NCI-H146 treated with DMSO at 0.1 percent for 48 hours (cell line): ENCODE data around the gene OGFOD3.
A peak's percentile ranks its signal among the peaks of the same experiment; 100 is the strongest.
"Not testable (repeated sequence)": the region's sequence is repeated elsewhere in the genome, so short reads cannot be mapped to it uniquely, and the experiment has no call there.

ENCODE experiments used
- DNase-seq: peaks from one replicate; lab custom pipeline; 2025; ENCODE audit not compliant: unreplicated experiment; lab: John Stamatoyannopoulos, UW

Gene OGFOD3

GRCh38 chr17:82355770-82356427, 62.5 kb downstream of the OGFOD3 start:
- DNase-seq, result no peak

- DNase-seq, result no peak
Measured at GRCh38 chr17:82354804-82355308, 63.5 kb downstream of the OGFOD3 start.

GRCh38 chr17:82353484-82353883, 64.9 kb downstream of the OGFOD3 start:
- no peak for DNase-seq

- DNase-seq, result peak; percentile 71
Measured at GRCh38 chr17:82351713-82352488, 66.5 kb downstream of the OGFOD3 start.

- DNase-seq, result no peak
Measured at GRCh38 chr17:82351254-82351712, 67.1 kb downstream of the OGFOD3 start.

GRCh38 chr17:82350182-82351030, 68.0 kb downstream of the OGFOD3 start:
- no peak for DNase-seq

GRCh38 chr17:82349287-82349701, 69.1 kb downstream of the OGFOD3 start:
- DNase-seq, result no peak

GRCh38 chr17:82348866-82349265, 69.5 kb downstream of the OGFOD3 start:
- no peak for DNase-seq

- DNase-seq, result no peak
Measured at GRCh38 chr17:82348434-82348833, 70.0 kb downstream of the OGFOD3 start.

GRCh38 chr17:82347994-82348393, 70.4 kb downstream of the OGFOD3 start:
- not testable (repeated sequence) for DNase-seq

GRCh38 chr17:82346342-82347300, 71.8 kb downstream of the OGFOD3 start:
- no peak for DNase-seq

- no peak for DNase-seq
Measured at GRCh38 chr17:82345151-82345976, 73.0 kb downstream of the OGFOD3 start.

GRCh38 chr17:82344175-82344907, 74.0 kb downstream of the OGFOD3 start:
- DNase-seq, result no peak

- DNase-seq, result no peak
Measured at GRCh38 chr17:82343560-82343959, 74.8 kb downstream of the OGFOD3 start.

GRCh38 chr17:82342361-82343079, 75.9 kb downstream of the OGFOD3 start:
- DNase-seq, result no peak

GRCh38 chr17:82339634-82340580, 78.5 kb downstream of the OGFOD3 start:
- no peak for DNase-seq
